Upper lobe of left lung (tissue), 6 donors: ENCODE measurements around the gene DISC1. TPM values are rescaled to one million over a fixed set of nuclear protein-coding genes. Genes with fewer than 3 reads are reported as not detected.
A peak's percentile ranks its signal among the peaks of the same experiment; 100 is the strongest.

Experiments
- ATAC-seq, 2 donors: fragments of 200-7000 bp; cut with Tn5 transposase; one replicate each; pipeline ENCODE4 v1.9.1; 2022; ENCODE audit warnings: mild to moderate bottlenecking in 2 of 2, moderate library complexity in 2 of 2; ENCODE audit not compliant: low FRiP score in 2 of 2
- DNase-seq, 2 donors: peaks; one replicate each; pipeline ENCODE4 v3.0.0-alpha.2; 2019 to 2020
- H3K27ac ChIP-seq, 4 donors: fragments of 200-600 bp; sonication (generic); one replicate each; pipeline ENCODE4 v1.5.1; 2016 to 2019
- H3K27me3 ChIP-seq, 4 donors: fragments of 200-600 bp; sonication (generic); one replicate each; pipeline ENCODE4 v1.5.1; 2017 to 2019
- H3K36me3 ChIP-seq, 4 donors: fragments of 200-600 bp; sonication (generic); one replicate each; pipeline ENCODE4 v1.5.1; 2016 to 2019
- H3K4me1 ChIP-seq, 4 donors: fragments of 200-600 bp; sonication (generic); one replicate each; pipeline ENCODE4 v1.5.1; 2018 to 2019
- H3K4me3 ChIP-seq, 4 donors: fragments of 200-600 bp; sonication (generic); one replicate each; pipeline ENCODE4 v1.5.1; 2017 to 2019; ENCODE audit warnings: mild to moderate bottlenecking in 2 of 4, moderate library complexity in 1 of 4
- H3K9me3 ChIP-seq, 4 donors: fragments of 200-600 bp; sonication (generic); one replicate each; pipeline ENCODE4 v1.5.1; 2018 to 2019
- EP300 ChIP-seq, 4 donors: sonication (generic); formaldehyde crosslinking; IDR thresholded peaks; one replicate each; pipeline ENCODE4 v1.5.1; 2017; ENCODE audit warnings: antibody characterized with exemption in 4 of 4, control low read depth in 2 of 4
- POLR2A ChIP-seq, 4 donors: fragments of 450-650 bp; IDR thresholded peaks; one replicate each; pipeline ENCODE4 v1.5.1; 2016 to 2017; ENCODE audit warnings: antibody characterized with exemption in 4 of 4, mild to moderate bottlenecking in 2 of 4
- POLR2AphosphoS5 ChIP-seq, 2 donors: sonication (generic); formaldehyde crosslinking; IDR thresholded peaks; one replicate each; pipeline ENCODE4 v1.5.1; 2017; ENCODE audit warnings: antibody characterized with exemption in 2 of 2
- WGBS, 2 donors: methylation state at CpG; one replicate each; pipeline ENCODE4 v1.1.5; 2017 to 2018; 5-methylcytosine and 5-hydroxymethylcytosine counted together
- total RNA-seq, 6 donors: library from RNA; depleted of rRNA in 4 of 6; stranded (reverse); fragments of >200 nt in 4 of 6; gene quantifications; one replicate each; pipeline versions ENCODE4 v1.1.0 to v1.2.1, GENCODE V29; 2016 to 2021
- TF ChIP-seq, protein P1 (sequence below), 6 experiments: fragments of 450-650 bp in 4 of 6; fragments of 200-600 bp in 2 of 6; sonication (generic) in 2 of 6; IDR thresholded peaks; one replicate each; pipeline ENCODE4 v1.5.1; 2016 to 2019; ENCODE audit warnings: antibody characterized with exemption in 6 of 6
- donor health status: DM: no; HTN: no; CAD: no; lungs with moderate emphysema.
- donor health status: DM: no; HTN: yes; CAD: no; lungs with severe emphysema.

Gene DISC1
- total RNA-seq, 6 donors from 2014 or later: 6.1 to 16.8 (median 10.5) TPM

GRCh38 chr1:231962636-231963035, 336.0 kb downstream of the DISC1 start:
- H3K36me3 ChIP-seq: no peaks in the 10 kb centered on the region
- no peak overlapping the region for H3K27ac ChIP-seq
- no peaks in the 10 kb centered on the region for H3K9me3 ChIP-seq
- no peaks in the 10 kb centered on the region for H3K27me3 ChIP-seq
- DNase-seq (peak in 1 of 2 donors; percentile 31), ATAC-seq (no peak)
- no peak overlapping the region for H3K4me3 ChIP-seq
- TF ChIP-seq POLR2AphosphoS5 (IDR thresholded peaks at IDR 0.05) (no peak), EP300 (IDR thresholded peaks at IDR 0.05) (no peak), POLR2A (IDR thresholded peaks at IDR 0.05) (no peak)
- TF ChIP-seq, protein P1, sequence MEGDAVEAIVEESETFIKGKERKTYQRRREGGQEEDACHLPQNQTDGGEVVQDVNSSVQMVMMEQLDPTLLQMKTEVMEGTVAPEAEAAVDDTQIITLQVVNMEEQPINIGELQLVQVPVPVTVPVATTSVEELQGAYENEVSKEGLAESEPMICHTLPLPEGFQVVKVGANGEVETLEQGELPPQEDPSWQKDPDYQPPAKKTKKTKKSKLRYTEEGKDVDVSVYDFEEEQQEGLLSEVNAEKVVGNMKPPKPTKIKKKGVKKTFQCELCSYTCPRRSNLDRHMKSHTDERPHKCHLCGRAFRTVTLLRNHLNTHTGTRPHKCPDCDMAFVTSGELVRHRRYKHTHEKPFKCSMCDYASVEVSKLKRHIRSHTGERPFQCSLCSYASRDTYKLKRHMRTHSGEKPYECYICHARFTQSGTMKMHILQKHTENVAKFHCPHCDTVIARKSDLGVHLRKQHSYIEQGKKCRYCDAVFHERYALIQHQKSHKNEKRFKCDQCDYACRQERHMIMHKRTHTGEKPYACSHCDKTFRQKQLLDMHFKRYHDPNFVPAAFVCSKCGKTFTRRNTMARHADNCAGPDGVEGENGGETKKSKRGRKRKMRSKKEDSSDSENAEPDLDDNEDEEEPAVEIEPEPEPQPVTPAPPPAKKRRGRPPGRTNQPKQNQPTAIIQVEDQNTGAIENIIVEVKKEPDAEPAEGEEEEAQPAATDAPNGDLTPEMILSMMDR (IDR thresholded peaks at IDR 0.05): no peak
- 90 to 94% methylated on average over 2 of the region's 2 CpGs for WGBS, 2 donors
- no peaks in the 10 kb centered on the region for H3K4me1 ChIP-seq

DNA sequence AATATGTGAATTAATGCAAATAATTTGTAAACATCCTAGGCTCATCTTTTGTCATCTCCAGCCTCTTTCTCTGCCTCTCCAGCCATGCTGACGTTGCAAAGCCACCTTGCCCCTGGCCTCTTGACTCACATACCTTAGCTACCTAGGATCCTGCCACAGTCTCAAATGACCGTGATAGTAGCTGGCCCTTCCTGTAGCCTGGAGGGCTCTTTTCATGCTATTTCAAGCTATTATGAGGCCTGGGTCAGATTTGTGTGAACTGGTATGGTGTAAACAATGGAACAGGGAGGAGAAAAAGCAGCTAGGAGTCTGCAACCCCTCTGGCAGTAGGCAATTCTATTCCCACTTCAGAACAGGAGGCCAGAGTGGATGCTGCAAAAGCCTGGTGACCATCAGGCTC, 337.7 kb downstream of the DISC1 start:
- Histone ChIP-seq H3K4me3 (no peak overlapping the region), H3K27ac (no peak overlapping the region), H3K9me3 (no peaks in the 10 kb centered on the region), H3K36me3 (no peaks in the 10 kb centered on the region), H3K27me3 (no peaks in the 10 kb centered on the region), H3K4me1 (no peaks in the 10 kb centered on the region)
- TF ChIP-seq POLR2A (IDR thresholded peaks at IDR 0.05): no peak
- no peak for TF ChIP-seq POLR2AphosphoS5 (IDR thresholded peaks at IDR 0.05)
- TF ChIP-seq, protein P1 (IDR thresholded peaks at IDR 0.05): no peak
- TF ChIP-seq EP300 (IDR thresholded peaks at IDR 0.05): no peak
- WGBS, 2 donors: 83 to 91% methylated on average over 2 of the region's 2 CpGs
- ATAC-seq (no peak), DNase-seq (no peak)

- TF ChIP-seq, protein P1 (IDR thresholded peaks at IDR 0.05): no peak
- no peak for TF ChIP-seq POLR2A (IDR thresholded peaks at IDR 0.05)
- no peak for TF ChIP-seq POLR2AphosphoS5 (IDR thresholded peaks at IDR 0.05)
- TF ChIP-seq EP300 (IDR thresholded peaks at IDR 0.05): no peak
- Histone ChIP-seq H3K4me1 (no peaks in the 10 kb centered on the region), H3K4me3 (no peak overlapping the region), H3K27ac (no peak overlapping the region), H3K9me3 (no peaks in the 10 kb centered on the region), H3K36me3 (no peaks in the 10 kb centered on the region), H3K27me3 (no peaks in the 10 kb centered on the region)
- DNase-seq (no peak), ATAC-seq (no peak)
Measured at GRCh38 chr1:231964961-231965360, 338.4 kb downstream of the DISC1 start.

GRCh38 chr1:231965615-231966014, 339.0 kb downstream of the DISC1 start:
- TF ChIP-seq POLR2AphosphoS5 (IDR thresholded peaks at IDR 0.05) (no peak), EP300 (IDR thresholded peaks at IDR 0.05) (no peak), POLR2A (IDR thresholded peaks at IDR 0.05) (no peak)
- TF ChIP-seq, protein P1 (IDR thresholded peaks at IDR 0.05): no peak
- Histone ChIP-seq H3K4me3 (no peak overlapping the region), H3K27me3 (no peaks in the 10 kb centered on the region), H3K27ac (no peak overlapping the region), H3K4me1 (no peaks in the 10 kb centered on the region), H3K36me3 (no peaks in the 10 kb centered on the region), H3K9me3 (no peaks in the 10 kb centered on the region)
- 83 to 88% methylated on average over 2 of the region's 2 CpGs for WGBS, 2 donors
- no peak for ATAC-seq
- no peak for DNase-seq

DNA sequence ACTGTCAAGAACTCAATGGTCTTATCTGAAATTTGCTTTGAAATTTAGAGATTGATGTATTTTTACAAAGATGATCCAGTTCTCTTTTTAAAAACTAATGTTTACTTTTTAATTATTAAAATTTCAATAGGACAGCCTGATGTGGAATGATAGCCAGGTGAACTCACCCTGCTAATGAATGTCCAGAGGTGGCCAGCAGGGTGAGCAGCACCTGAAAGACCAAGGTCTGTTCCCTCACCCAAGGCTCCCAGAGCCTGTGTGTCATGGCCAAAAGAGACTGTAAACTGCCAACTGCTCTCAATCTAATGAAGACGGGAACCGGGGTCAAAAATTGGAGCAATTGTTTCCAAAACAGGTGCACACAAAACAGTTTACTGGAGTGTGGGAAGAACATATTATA, 340.4 kb downstream of the DISC1 start:
- no peak overlapping the region for H3K27ac ChIP-seq
- DNase-seq (no peak), ATAC-seq (no peak)
- no peak overlapping the region for H3K4me3 ChIP-seq
- WGBS, 2 donors: 95 to 100% methylated on average over 2 of the region's 2 CpGs
- H3K36me3 ChIP-seq: no peaks in the 10 kb centered on the region
- no peaks in the 10 kb centered on the region for H3K4me1 ChIP-seq
- no peak for TF ChIP-seq EP300 (IDR thresholded peaks at IDR 0.05)
- TF ChIP-seq, protein P1 (IDR thresholded peaks at IDR 0.05): no peak
- TF ChIP-seq POLR2A (IDR thresholded peaks at IDR 0.05): no peak
- no peak for TF ChIP-seq POLR2AphosphoS5 (IDR thresholded peaks at IDR 0.05)
- no peaks in the 10 kb centered on the region for H3K27me3 ChIP-seq
- H3K9me3 ChIP-seq: no peaks in the 10 kb centered on the region
